Body of pancreas (tissue), 4 donors: ENCODE results near the gene ERMAP. TPM values are rescaled to one million over a fixed set of nuclear protein-coding genes. Genes with fewer than 3 reads are reported as not detected.
"Not testable (repeated sequence)": the region's sequence is repeated elsewhere in the genome, so short reads cannot be mapped to it uniquely, and the experiment has no call there.

Experiments
- ATAC-seq: fragments of 150-250 bp; one replicate; pipeline ENCODE4 v1.9.1; 2016
- DNase-seq, 4 donors: peaks; one replicate each; pipeline ENCODE4 v3.0.0-alpha.2; 2019
- H3K27ac ChIP-seq, 4 donors: fragments of 200-600 bp; sonication (generic); 1 replicate in 3 of 4; 2 replicates in 1 of 4; pipeline versions ENCODE4 v1.5.1 to v1.6.1; 2016 to 2019; ENCODE audit warnings: mild to moderate bottlenecking in 1 of 4, mixed read lengths in 1 of 4, moderate library complexity in 1 of 4
- H3K27me3 ChIP-seq, 2 donors: fragments of 200-600 bp; sonication (generic); one replicate each; pipeline ENCODE4 v1.6.0; 2016; ENCODE audit warnings: mild to moderate bottlenecking in 1 of 2
- H3K36me3 ChIP-seq, 2 donors: fragments of 200-600 bp; sonication (generic); replicated peaks in 1 of 2; 2 replicates each; pipeline ENCODE4 v1.5.1; 2016; ENCODE audit warnings: low read depth in 2 of 2; ENCODE audit not compliant: insufficient read depth in 1 of 2
- H3K4me1 ChIP-seq: fragments of 200-600 bp; sonication (generic); one replicate; pipeline ENCODE4 v1.6.0; 2016
- H3K4me3 ChIP-seq, 2 donors: fragments of 200-600 bp; sonication (generic); 1 replicate in 1 of 2; 2 replicates in 1 of 2; pipeline ENCODE4 v1.5.1; 2016 to 2019
- H3K9me3 ChIP-seq, 3 donors: fragments of 200-600 bp; sonication (generic); 1 replicate in 2 of 3; 2 replicates in 1 of 3; pipeline ENCODE4 v1.5.1; 2016
- CTCF ChIP-seq, 7 experiments: fragments of 450-650 bp in 4 of 7; fragments of 200-600 bp in 3 of 7; sonication (generic) in 3 of 7; IDR thresholded peaks; one replicate each; pipeline ENCODE4 v1.5.1; 2016 to 2019; ENCODE audit warnings: antibody characterized with exemption in 7 of 7
- POLR2A ChIP-seq, 3 donors: fragments of 450-650 bp; IDR thresholded peaks; one replicate each; pipeline ENCODE4 v1.6.1; 2016; ENCODE audit warnings: antibody characterized with exemption in 3 of 3, mild to moderate bottlenecking in 2 of 3
- WGBS, 2 donors: methylation state at CpG; one replicate each; pipeline ENCODE4 v1.1.5; 2017; 5-methylcytosine and 5-hydroxymethylcytosine counted together
- intact Hi-C: fragments of 100-400 bp; cut with DNase I; formaldehyde crosslinking; loops from one replicate; pipeline ENCODE4 v1.15.1; 2023
- total RNA-seq, 2 donors: library from RNA; depleted of rRNA; stranded (reverse); fragments of >200 nt; gene quantifications; one replicate each; pipeline ENCODE4 v1.1.0, GENCODE V29; 2016

Gene ERMAP
- total RNA-seq, 2 donors from 2014 or later: 8.8 to 11.9 TPM

DNA sequence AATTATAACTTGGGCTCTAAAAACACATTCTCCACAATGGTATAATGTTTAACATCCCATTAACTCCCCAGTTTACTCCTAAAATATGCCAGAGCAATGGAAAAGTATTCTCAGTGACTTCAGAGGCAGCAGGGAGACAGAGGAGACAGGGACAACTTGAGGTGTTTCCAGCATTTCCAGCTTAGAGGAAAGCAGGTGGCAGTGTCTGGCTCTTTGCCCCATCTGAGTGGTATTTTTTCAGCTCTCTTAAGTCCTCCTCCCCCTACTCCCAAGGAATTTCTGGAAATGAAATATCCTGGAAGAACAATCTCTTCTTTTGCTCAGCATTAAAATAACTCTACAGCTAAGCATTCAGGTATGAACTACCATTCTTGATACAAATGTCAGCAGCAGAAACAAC is 10.8 kb upstream of the ERMAP start:
- no peaks in the 10 kb centered on the region for H3K36me3 ChIP-seq
- no peaks in the 10 kb centered on the region for H3K4me1 ChIP-seq
- DNase-seq (no peak), ATAC-seq (no peak)
- intact Hi-C loops: no loop called here
- no peak overlapping the region for H3K4me3 ChIP-seq
- H3K27ac ChIP-seq: no peak overlapping the region
- H3K27me3 ChIP-seq: no peaks in the 10 kb centered on the region
- H3K9me3 ChIP-seq: no peaks in the 10 kb centered on the region
- TF ChIP-seq CTCF (IDR thresholded peaks at IDR 0.05) (no peak), POLR2A (IDR thresholded peaks at IDR 0.05) (no peak)

- Histone ChIP-seq H3K36me3 (no peaks in the 10 kb centered on the region), H3K4me1 (no peaks in the 10 kb centered on the region), H3K27ac (no peak overlapping the region), H3K27me3 (no peaks in the 10 kb centered on the region), H3K4me3 (no peak overlapping the region), H3K9me3 (no peaks in the 10 kb centered on the region)
- intact Hi-C loops: no loop called here
- ATAC-seq (no peak), DNase-seq (no peak)
- TF ChIP-seq POLR2A (IDR thresholded peaks at IDR 0.05) (no peak), CTCF (IDR thresholded peaks at IDR 0.05) (no peak)
- WGBS, 2 donors: 86 to 88% methylated on average over 5 of the region's 5 CpGs
Observed at GRCh38 chr1:42806593-42806992, 10.3 kb upstream of the ERMAP start.

GRCh38 chr1:42807056-42807668 is 9.8 kb upstream of the ERMAP start:
- no peaks in the 10 kb centered on the region for H3K36me3 ChIP-seq
- H3K27me3 ChIP-seq: no peaks in the 10 kb centered on the region
- H3K4me3 ChIP-seq: no peak overlapping the region
- DNase-seq: no peak
- ATAC-seq: no peak
- intact Hi-C loops: no loop called here
- H3K9me3 ChIP-seq: no peaks in the 10 kb centered on the region
- no peaks in the 10 kb centered on the region for H3K4me1 ChIP-seq
- no peak overlapping the region for H3K27ac ChIP-seq
- TF ChIP-seq CTCF (IDR thresholded peaks at IDR 0.05): no peak
- TF ChIP-seq POLR2A (IDR thresholded peaks at IDR 0.05): no peak

DNA sequence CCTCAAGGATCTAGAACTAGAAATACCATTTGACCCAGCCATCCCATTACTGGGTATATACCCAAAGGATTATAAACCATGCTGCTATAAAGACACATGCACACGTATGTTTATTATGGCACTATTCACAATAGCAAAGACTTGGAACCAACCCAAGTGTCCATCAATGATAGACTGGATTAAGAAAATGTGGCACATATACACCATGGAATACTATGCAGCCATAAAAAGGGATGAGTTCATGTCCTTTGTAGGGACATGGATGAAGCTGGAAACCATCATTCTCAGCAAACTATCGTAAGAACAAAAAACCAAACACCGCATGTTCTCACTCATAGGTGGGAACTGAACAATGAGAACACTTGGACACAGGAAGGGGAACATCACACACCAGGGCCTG is 2.1 kb upstream of the ERMAP start:
- H3K4me1 ChIP-seq: peaks cover 19% of the 10 kb centered on the region
- H3K27me3 ChIP-seq, ATAC-seq, DNase-seq, H3K27ac ChIP-seq, H3K36me3 ChIP-seq, H3K4me3 ChIP-seq, intact Hi-C loops, H3K9me3 ChIP-seq: not testable (repeated sequence)
- 92 to 94% methylated on average over 2 to 3 of the region's 3 CpGs for WGBS, 2 donors

DNA sequence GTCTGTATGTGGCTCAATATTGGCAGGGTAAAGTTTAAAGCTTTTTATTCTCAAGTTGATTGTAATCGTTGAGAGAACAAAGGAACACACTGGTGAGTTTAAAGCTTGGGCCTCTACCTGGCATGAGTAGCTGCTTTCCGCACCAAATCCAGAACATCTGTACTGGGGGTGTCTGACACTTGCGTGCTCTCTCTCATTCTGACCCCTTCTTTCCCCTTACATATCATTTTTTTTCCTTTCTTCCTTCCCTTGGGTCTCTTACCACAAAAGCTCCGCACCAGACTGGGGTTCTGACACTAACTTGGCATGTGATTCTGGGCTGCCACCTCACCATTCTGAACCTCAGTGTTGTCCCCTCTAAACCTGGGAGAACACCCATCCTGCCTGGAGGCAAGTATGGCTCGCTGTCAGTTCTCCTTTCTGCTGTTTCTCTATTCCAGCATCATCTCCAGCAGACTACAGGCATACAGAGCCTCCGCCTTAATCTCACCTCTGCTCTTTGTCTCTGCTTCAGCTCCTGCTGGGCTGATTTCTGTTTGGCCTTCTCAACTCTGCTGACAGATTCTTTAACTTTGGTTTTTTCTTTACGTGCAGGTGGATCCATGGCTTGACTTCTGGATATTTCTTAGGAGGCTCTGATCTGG is 859 bp upstream of the ERMAP start:
- no peak for ATAC-seq
- intact Hi-C loops: no loop called here

More for the DNA sequence above, 859 bp upstream of the ERMAP start:
- WGBS, 2 donors: 46 to 49% methylated on average over 7 of the region's 7 CpGs
- DNase-seq: no peak
- H3K9me3 ChIP-seq: no peaks in the 10 kb centered on the region
- TF ChIP-seq POLR2A (IDR thresholded peaks at IDR 0.05) (no peak), CTCF (IDR thresholded peaks at IDR 0.05) (no peak)
- no peak overlapping the region for H3K4me3 ChIP-seq
- H3K36me3 ChIP-seq: no peaks in the 10 kb centered on the region
- peaks cover 19% of the 10 kb centered on the region for H3K4me1 ChIP-seq
- no peaks in the 10 kb centered on the region for H3K27me3 ChIP-seq
- peak overlapping the region; percentile 88 to 100 (median 98) for H3K27ac ChIP-seq
